H1 (cell line): ENCODE data around the gene SSUH2. TPM values are rescaled to one million over a fixed set of nuclear protein-coding genes. Genes with fewer than 3 reads are reported as not detected.

Source experiments
- ASH2L ChIP-seq: fragments of 200-600, 300-600 bp; sonication (generic); IDR thresholded peaks from one replicate; pipeline ENCODE4 v1.7.1; 2017; ENCODE audit warnings: low read length
- HDAC6 ChIP-seq: IDR thresholded peaks from one replicate; pipeline ENCODE4 v1.7.1; 2012; ENCODE audit warnings: low read depth, mild to moderate bottlenecking, inconsistent platforms, low read length, moderate library complexity
- KDM4A ChIP-seq: IDR thresholded peaks from one replicate; pipeline ENCODE4 v1.7.1; 2012; ENCODE audit warnings: low read depth, mild to moderate bottlenecking, moderate library complexity, low read length, inconsistent platforms; ENCODE audit not compliant: severe bottlenecking
- KDM5A ChIP-seq: fragments of 200-600 bp; IDR thresholded peaks from 2 replicates; pipeline ENCODE4 v1.7.1; 2012; ENCODE audit warnings: mild to moderate bottlenecking, low read length, inconsistent platforms, mixed read lengths
- NANOG ChIP-seq: IDR thresholded peaks from 2 replicates; pipeline ENCODE4 v1.6.1; 2011; ENCODE audit warnings: low read length, low read depth, mild to moderate bottlenecking, inconsistent platforms; ENCODE audit not compliant: insufficient read depth, poor library complexity, severe bottlenecking
- POLR2AphosphoS5 ChIP-seq: IDR thresholded peaks from 2 replicates; pipeline ENCODE4 v1.6.1; 2011; ENCODE audit warnings: low read depth, low read length
- polyA plus RNA-seq, 7 experiments: library from polyadenylated mRNA; depleted of rRNA in 3 of 7; stranded (reverse) in 5 of 7; unstranded in 2 of 7; fragments of >200 nt in 5 of 7; fragments of 200-250 nt in 2 of 7; gene quantifications; 1 replicate in 5 of 7; 2 replicates in 1 of 7; 4 replicates in 1 of 7; pipeline versions ENCODE4 v1.2.1 to v1.2.3, GENCODE V29; 2011 to 2013; ENCODE audit warnings: missing spikeins in 2 of 7, mixed read lengths in 2 of 7
- total RNA-seq: library from RNA; stranded (reverse); fragmentation: NEBNext Ultra II Directional; extraction: Animal tissue kit (Norgen Biotek cat#: 25700); gene quantifications from 2 replicates; pipeline ENCODE4 v1.2.1, GENCODE V29; 2021
- TF ChIP-seq, protein P1 (sequence below): IDR thresholded peaks from 2 replicates; pipeline ENCODE4 v1.6.1; 2011; ENCODE audit warnings: low read depth, mild to moderate bottlenecking, low read length; ENCODE audit not compliant: insufficient read depth

The SSUH2 gene
- total and polyA plus RNA-seq, 2 of the 8 experiments (the other 6 are each of a cell fraction or from before 2014, with no cell fraction given) = 0.62 to 0.69 TPM

DNA sequence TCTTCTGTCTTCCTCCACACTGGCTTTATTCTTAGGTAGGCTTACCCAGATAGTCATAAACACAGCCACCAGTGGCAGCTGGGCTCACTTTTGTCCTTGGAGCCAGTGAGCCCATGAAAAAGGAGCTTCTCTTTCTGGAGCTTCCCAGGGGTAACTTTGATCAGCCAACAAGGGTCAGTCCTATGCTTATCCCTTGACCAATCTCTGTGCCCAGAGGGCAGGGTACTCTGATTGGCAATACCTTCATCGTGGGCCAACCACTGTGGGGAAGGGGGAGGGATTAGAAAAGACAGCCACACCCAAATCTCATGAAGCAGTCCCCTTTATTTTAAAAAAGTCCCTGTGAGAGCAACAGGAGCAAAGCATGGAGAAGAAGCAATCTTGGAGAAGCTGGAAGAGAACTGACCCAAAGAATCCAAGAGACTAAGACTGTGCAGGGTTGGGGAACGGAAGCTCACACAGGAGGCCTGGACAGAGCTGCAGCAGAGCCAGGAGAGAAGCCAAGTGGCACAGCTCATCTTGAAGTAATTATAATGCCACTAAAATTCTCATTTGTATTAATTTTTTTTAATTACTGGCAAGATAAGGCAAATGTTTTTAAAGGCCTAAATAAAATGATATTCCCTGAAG lies 70.4 kb downstream of the SSUH2 start (continued):
- TF ChIP-seq, protein P1, sequence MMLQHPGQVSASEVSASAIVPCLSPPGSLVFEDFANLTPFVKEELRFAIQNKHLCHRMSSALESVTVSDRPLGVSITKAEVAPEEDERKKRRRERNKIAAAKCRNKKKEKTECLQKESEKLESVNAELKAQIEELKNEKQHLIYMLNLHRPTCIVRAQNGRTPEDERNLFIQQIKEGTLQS = no peak
- no peak for TF ChIP-seq HDAC6
- no peak for TF ChIP-seq NANOG
- no peak for TF ChIP-seq ASH2L
- no peak for TF ChIP-seq KDM4A
- no peak for TF ChIP-seq POLR2AphosphoS5
- no peak for TF ChIP-seq KDM5A
